Activated naive CD4-positive, alpha-beta T cell treated with Interleukin-2 at 50 U/mL for 16 hours (primary cell): ENCODE data around the gene PNP.

Experiments used
- DNase-seq: peaks from one replicate; pipeline ENCODE4 v3.0.0-alpha.2; 2020

The PNP gene

DNA sequence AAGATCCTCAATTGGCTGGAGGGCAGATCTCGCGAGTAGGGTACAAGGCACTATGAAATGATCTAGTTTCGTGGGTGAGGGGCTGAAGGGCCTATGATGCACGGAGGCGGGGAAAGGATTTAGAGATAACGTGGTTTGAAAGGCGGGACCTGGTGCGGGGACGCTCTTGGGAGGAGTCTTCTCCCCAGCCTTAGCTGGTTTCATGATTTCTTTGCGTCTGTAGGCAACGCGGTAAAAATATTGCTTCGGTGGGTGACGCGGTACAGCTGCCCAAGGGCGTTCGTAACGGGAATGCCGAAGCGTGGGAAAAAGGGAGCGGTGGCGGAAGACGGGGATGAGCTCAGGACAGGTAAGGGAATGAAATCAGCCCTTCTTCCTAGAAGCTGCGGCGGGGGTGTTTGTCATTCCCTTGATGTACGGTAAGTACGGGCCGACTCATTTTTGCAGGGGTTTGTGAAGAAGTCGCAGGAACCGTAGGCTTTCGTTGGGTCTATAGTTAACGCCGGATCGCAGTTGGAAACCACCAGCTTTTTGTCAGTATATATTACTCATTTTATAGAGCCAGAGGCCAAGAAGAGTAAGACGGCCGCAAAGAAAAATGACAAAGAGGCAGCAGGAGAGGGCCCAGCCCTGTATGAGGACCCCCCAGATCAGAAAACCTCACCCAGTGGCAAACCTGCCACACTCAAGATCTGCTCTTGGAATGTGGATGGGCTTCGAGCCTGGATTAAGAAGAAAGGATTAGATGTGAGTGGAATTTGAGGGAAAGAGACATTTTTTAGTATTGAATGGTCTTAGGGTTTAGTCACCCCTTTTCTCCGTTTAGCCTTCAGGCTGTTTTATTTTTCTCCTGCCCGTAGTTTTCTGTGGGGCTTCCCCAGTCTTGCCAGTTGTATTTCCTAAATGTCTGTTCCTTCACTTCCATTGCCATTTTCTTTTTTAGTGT is 13.6 kb upstream of the PNP start:
- no peak for DNase-seq

DNA sequence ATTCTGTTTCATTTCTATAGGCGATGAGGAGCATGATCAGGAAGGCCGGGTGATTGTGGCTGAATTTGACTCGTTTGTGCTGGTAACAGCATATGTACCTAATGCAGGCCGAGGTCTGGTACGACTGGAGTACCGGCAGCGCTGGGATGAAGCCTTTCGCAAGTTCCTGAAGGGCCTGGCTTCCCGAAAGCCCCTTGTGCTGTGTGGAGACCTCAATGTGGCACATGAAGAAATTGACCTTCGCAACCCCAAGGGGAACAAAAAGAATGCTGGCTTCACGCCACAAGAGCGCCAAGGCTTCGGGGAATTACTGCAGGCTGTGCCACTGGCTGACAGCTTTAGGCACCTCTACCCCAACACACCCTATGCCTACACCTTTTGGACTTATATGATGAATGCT is 12.2 kb upstream of the PNP start:
- no peak for DNase-seq

DNA sequence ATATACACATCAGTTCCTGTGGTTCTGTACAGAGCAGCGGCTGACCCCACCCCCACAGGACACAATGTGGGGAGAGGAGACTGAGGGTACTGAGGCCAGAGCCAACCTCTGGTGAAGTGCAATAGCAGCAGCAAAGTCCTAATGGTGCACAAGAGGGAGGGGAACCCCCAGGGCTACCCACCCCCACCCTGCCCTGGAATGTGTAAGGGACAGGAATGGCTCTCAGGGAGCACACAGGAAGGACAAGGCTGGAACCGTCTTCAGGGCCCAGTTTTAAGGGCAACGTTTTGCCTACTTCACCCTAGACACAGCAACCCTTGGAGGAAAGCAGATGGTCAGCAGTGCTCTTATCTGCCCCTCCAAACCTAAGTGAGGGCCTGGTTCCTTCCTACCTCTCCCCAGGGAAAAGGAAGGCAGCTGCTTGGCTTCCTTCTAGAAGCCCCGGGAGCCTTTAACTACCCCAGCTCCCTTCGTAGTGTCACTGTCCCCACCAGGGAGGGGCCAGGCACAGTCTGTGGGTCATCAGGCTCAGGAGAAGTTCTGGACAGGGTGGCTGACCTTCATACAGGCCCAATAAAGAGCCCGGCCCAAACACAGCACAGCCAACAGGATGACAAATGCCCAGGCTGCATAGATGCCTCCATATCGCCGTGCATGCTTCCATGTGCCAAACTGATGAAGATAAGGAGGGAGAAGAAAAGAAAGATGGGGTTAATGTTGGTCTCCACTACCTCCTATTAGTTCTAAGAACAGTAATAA is 11.0 kb upstream of the PNP start:
- DNase-seq, result no peak

DNA sequence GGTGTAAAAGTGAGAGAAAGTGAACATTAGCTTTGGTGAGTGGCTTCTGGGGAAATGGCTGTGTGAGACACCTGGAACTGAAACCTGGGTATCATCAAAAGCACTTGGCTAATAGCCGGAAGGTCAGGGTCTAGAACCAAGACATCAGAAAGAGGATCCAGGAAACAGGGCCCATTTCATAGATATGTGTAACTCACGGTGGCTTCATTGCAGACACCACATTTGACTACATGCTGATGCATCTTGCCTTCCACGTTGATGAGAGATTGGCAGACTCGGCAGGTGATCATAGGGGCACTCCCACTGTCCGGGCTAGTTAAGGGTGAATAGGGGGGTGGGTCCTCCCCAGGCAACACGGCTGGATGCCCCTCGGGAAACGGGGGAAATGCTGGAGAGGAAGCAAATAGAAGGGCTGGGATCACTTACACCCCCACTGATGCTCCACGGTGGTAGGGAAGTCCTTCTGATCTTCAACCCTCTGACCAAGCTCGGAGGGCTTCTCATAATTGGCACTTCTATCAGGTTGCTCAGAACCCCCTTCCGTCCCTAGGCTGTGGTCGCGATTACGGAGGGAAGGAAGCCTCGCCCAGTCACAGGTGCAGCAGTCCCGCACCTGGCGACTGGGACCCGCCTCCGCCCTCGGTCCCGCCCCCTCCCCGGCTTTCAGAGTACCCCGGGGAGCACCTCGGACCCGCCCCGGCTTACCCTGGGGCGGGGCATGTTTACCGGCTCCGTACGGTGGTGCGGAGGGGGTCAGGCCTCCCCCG is 8.6 kb upstream of the PNP start:
- DNase-seq, result peak; percentile 52

DNA sequence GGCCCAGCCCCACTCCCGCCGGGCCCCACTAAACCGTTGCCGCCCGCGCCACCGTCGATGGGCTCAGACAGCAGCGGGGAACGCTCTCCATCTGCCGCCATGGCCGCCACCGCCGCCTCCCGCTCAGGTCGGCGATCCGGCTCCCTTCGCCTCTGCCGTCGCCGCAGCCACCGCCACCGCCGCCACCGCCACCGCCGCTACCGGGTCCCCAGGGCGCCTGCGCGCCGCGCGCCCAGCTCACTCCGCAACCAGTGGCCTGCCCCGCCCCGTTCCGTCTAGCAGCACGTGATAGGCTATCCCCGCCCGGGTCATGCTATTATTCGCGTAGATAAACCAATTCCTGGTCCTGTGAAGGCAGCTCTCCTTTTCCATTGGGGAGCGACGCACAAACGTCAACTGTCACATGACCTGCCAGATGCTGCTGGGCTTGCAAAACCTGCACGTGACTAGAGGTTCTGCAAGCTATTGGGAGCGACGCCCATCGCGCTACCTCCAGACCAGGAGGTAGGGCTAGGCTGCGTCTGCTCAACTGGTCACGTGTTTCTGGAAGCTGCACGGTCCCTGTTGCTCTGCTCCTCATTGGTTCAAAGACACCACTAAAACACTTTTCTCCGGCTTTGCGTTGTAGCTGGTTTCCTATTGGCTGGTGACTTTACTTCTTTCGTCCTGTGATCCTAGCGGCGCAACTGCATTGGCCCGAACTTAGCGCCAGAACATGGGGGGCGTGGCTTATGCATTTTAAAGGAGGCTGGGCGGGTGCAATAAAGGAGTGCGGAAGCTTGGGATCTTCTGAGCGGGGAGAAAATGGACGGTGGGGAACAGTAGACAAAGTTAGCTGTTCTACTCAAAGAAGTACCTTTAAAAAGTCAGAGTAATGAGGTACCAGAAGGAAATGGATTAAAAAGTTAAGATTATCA is 7.7 kb upstream of the PNP start, which contains the start of gene PIP4P1:
Gene PIP4P1 (minus strand): TSS at position 210 of the 917 bp plus-strand sequence. CDS start 109 bp downstream, at position 101.
- DNase-seq, result peak; percentile 99

DNA sequence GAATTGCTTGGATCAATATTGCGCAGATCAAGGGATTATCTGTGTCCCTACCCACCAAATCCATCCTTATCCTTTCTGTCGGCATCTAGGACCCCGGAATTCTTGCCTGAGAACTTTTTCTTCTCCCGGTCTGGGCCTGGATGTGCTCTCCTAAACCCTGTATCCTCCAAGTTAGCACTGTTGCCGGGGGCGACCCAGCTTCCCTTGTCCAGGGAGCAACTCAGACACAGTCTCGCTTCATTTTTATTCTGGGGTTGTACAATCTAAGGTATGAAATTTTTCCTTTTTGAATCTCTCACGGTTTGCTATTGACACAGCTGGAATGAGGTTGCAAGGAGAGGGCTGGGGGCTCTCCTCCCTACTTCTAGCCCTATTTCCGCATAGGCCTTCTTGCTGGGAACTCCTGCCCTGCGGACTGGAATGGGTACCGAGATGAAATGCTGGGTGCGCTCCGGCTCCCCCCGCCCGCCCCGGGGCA is 403 bp upstream of the PNP start:
- DNase-seq, result no peak

DNA sequence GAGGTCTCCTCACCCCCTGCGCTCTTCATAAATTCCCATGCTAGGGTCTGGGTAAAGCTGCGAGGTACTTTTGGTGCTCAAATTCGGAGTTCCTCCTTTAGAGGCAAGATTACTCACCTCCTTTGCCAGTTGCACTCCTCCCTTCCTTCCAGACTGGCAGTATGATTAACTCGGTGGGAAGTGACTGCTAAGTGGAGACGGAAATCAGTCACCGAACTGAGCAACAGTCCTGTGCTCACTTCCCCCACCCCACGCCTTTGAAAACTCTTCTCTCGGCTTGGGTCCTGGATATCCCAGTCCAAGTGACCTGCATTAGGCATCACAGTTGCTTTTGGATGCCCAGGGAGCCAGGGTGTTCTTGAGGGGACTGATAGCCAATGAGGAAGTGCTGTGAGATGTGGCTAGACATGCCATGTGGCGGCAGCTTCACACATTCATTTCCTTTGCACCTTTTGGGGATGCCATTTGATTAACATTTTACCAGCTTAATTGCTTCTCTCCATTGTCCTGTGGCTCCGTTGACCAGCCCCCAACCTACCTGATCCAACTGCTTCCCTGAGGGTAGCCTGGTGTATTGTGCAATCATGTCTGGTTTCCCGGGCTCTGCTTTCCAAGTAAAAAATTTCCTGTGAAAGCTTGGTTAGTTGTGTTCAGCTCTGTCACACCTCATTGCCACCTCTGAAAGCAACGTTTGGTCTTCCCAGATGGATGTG is 840 bp downstream of the PNP start:
- peak; percentile 65 for DNase-seq

DNA sequence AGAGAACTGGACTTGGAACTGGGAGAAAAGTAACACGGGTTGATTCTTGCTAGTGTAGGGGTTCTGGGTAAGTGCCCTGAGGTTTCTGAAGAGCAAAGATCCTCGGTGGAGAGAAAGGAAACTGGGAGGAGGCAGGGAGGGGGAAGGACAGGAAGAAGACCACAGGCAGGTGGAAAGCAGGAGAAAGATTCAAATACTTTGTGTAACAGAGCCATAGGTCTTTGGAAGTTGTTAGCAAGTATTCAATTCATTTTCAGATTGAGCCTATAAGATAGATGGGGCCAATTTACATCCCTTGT is 1.3 kb downstream of the PNP start:
- DNase-seq, result no peak

DNA sequence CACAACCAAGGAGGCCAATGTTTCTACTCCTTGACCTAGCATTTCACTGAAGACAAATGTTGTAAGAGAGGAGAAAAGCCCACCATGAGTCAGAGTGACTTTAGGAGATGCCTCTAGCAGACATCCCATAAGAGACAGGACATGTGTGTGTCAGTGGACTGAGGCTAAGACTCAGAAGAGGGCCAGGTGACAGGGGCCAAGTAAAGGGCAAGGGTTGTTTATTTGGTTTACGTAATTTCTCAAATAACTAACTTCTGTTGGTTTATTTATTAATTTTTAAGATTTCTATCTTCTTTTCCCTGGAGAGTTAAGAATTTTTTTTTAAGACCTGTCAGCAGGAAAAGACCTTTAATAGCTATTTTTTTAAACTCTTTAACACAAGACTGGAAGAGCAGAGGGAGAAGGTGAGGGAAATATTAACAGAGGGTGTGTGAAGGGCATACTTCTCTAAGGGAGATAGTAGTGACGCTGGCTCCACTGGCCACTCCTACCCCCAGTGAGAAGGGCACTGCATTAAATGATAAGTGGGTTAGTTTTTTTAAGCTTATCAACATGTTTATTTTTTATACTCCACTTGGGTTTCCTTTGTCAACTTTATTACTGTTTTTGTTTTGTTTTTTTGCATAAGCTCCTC is 3.4 kb downstream of the PNP start:
- DNase-seq, result no peak

DNA sequence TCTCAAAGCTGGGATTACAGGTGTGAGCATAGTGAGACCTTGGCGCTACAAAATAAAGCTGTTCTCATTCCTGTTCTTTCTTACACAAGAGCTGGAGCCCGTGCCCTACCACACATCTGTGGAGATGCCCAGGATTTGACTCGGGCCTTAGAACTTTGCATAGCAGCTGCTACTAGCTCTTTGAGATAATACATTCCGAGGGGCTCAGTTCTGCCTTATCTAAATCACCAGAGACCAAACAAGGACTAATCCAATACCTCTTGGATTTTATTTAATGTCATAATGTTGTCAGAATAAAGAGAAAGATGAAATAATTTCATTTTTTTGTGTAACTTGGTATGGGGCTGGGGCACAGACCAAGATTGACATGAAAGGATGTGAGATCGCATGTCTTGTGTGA is 7.6 kb downstream of the PNP start:
- DNase-seq, result no peak

DNA sequence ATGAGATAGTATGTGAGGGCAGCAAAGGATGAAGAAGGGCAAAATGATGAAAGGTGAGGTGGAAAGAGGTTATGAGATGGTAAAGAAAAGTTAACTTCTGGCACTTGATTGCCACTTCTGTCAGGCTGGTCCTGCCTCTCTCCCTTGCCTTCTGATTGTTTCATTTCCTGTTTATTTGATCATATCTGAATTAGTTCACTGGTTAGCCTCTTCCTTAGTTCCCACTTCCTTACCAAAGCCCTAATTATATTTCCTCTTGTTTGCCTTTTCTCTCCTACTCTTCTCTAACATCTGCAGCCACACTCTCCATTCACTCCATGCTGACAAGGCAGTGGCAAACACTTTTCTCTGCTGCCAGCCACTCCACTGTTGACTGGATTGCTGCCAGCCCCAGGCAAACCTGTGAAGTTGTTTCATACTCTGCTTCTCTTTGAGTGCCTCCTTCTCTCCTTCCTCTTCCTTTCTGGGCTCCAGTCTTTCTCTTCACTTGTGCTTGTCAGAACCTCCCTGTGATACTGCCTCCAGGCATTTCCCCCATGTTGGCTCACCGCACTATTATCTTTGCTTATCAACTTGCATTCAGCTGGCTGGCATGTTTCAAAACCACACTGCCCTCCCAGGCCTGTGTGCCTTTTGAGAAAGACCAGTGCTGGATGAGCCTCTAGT is 8.1 kb downstream of the PNP start:
- DNase-seq, result peak; percentile 25

DNA sequence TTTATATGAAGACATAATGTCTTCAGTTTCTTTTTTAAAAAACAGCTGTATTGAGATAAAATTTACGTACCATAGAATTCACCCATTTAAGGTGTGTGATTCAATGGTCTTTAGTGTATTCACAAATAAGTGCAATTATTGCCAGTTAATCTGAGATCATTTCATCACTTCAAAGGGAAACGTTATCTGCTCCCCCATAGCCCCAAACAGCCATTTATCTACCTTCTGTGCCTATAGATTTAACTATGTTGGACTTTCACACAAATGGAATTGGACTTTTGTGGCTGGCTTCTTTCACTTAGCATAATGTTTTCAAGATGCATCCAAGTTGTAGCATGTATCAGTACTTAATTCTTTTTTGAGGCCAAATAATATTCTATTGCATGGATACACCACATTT is 9.7 kb downstream of the PNP start:
- no peak for DNase-seq

DNA sequence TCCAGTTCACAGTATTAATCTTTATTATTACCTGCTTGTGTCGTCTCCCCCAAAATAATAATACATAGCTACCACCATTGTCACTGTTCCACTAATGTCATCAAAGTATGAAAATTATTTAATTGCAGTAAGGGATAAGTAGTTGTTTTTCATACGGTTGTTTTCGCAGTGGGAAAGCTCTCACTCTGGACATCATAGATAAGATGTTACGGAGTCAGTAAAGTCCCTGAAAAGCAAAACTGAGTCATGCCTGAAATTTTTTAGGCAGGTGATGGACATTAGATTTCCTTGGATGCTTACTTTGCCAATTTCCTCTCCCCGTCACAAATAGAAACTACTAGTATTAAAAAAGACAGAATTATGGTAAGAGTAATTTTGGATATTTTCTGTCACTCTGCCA is 13.2 kb downstream of the PNP start:
- DNase-seq, result no peak

DNA sequence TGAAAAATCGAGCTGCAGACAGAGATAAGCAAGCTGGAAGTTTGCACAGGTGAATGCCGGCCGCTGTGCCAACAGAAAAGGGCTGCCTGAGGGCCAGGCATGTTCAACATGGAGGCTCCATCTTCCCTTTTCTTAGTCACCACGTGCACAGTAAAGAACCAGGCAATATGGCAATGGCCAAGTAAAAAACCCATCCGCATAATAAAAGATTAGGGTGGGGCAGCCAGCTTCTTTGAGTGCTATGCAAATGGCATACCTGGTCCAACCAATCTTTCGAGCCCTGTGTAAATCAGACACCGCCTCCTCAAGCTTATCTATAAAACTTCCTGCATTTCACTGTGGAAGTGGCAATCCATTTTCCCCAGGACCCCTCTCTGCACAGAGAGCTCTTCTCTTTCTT is 16.7 kb downstream of the PNP start:
- DNase-seq, result no peak

DNA sequence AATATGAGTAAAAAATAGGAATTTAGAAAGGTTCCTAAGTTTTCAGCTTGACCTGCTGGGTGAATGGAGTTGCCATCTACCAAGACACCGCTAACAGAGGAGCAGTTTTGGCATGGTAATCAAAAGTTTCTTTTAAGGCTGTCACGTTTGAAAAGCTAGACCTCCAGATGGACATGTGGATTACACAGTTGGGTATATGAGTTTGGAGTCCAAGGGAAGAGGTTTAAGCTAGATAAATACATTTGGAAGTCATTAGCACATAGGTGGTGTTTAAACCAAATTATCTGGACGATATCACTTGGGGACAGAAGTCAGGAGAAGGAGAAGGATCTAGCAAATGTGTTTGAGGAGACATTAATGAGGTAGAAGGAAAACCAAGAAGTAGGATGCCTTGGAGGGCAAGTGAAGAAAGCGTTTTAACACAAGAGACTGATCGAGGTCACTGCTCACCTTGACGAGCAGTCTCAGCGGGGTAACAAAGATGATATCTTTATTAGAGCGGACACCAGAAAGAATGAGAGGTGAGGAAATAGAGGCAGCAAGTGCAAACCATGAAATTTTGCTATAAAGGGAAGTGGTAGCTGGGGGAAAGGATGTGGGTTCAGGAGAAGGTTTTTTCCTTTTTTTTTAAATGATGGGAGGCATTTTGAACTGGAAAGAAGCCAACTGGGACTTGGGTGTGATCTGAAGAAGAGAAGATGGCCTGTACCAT is 17.6 kb downstream of the PNP start:
- no peak for DNase-seq

DNA sequence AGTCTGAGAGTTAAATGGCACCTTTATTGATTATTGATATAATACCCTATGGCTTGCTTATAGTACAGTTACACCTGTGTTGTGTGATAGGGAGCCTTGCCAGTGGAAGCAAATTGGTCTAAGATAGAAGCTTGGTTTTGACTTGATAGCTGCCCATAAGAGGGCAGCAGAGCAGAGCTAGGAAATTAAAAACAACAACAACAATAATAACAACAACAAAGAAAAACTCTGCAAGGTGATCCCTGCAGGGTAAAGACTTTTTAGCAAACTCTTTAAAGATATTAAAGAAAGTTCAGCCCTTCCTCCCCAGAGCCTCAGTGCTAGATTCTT is 18.2 kb downstream of the PNP start:
- DNase-seq, result no peak

DNA sequence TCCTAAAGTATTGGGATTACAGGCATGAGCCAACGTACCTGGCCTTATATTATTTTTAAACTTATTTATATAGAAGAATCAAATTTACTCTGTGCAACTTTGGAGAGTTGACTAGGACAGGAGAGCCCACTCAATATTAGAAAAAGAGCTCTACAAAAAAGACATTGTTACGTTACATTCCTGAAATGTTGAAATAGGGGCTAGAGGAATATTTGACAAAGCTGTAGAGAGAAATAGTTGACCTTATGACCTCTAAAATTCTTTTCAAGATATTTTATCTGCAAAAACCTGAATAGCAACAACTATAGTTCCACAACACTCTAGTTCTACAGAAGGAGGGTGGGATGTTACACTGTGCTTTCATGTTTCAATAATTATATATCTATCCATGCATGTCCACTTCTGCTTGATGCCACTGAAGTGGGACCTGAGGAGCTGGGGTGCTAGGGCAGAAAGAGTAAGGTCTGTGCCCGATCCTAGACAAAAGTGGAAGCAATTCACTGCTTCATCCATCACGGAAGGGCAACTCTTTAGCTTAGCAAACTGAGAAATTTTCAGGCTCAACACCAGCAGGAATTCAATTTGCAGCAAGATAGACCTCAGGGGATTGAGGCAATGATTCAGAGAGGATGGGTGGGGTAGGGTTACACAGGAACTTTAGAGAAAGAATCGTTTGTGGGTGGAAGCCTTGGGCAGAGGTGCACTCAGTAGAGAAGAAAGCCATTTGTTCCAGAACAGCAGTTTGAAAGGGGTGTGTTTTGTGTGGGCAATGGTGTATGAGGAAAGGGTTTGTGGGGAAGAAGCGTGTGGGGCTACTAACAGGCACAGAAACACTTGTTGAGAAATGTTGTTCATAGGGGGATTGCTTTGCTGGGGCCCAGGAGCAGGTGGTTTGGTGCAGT is 20.1 kb downstream of the PNP start:
- no peak for DNase-seq

DNA sequence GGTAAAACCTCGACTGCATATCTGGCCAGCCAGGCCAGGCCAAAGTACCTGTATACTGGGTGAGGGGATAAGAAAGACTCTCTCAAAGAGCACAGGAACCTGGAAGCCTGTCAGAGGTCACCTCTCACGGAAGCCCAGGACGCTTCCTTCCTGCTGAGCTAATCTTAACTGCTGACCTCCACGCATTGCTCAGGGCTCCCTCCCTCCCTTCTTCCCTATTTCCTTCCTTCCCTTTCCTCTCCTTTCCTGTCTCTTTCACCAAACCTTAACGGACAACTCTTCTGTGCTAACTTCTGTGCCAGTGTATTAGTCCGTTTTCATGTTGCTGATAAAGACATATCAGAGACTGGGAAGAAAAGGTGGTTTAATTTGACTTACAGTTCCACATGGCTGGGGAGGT is 21.4 kb downstream of the PNP start:
- no peak for DNase-seq

DNA sequence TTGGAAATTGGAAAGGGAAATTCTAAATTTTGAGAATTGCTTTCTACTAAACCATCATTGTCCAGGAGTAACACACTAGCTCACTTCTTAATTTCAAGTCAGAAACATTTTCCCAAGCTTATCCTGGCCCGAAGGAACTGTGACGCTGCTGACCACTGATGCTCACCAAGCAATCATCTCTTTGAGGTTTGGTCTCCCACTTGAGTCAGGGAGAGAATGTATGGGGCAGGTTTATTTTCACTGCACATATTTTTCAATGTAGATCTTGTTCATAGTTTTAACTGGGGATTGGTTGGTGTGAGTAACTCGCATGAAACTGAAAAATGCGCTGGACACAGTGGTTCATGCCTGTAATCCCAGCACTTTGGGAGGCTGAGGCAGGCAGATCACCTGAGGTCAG is 23.3 kb downstream of the PNP start:
- no peak for DNase-seq
